Left ventricle myocardium inferior (tissue), 1 donor: ENCODE data around the gene SSH2. TPM values are rescaled to one million over a fixed set of nuclear protein-coding genes. Genes with fewer than 3 reads are reported as not detected.
A peak's percentile ranks its signal among the peaks of the same experiment; 100 is the strongest.

ENCODE experiments used
- DNase-seq: peaks from one replicate; pipeline ENCODE4 v3.0.0-alpha.2; 2020
- H3K27ac ChIP-seq: fragments of 200-600 bp; replicated peaks from 2 replicates; pipeline ENCODE4 v1.8.0; 2021
- H3K27me3 ChIP-seq: fragments of 200-600 bp; 2 replicates; pipeline ENCODE4 v1.8.0; 2021; ENCODE audit warnings: low read depth
- H3K36me3 ChIP-seq: fragments of 200-600 bp; 2 replicates; pipeline ENCODE4 v1.8.0; 2021
- H3K4me1 ChIP-seq: fragments of 200-600 bp; 2 replicates; pipeline ENCODE4 v1.8.0; 2021
- H3K4me3 ChIP-seq: fragments of 200-600 bp; 2 replicates; pipeline ENCODE4 v1.8.0; 2021; ENCODE audit warnings: mild to moderate bottlenecking, moderate library complexity
- H3K9me3 ChIP-seq: fragments of 200-600 bp; replicated peaks from 2 replicates; pipeline ENCODE4 v1.8.0; 2021
- CTCF ChIP-seq: fragments of 200-600 bp; IDR thresholded peaks from 2 replicates; pipeline ENCODE4 v1.8.0; 2021; ENCODE audit warnings: antibody characterized with exemption, mild to moderate bottlenecking, borderline replicate concordance
- intact Hi-C: fragments of 100-400 bp; cut with micrococcal nuclease; formaldehyde crosslinking; loops from one replicate; pipeline ENCODE4 v1.11.0; 2022
- total RNA-seq: library from RNA; stranded (reverse); fragmentation: NEBNext Ultra II Directional; extraction: Animal tissue kit (Norgen Biotek cat#: 25700); gene quantifications from one replicate; pipeline ENCODE4 v1.2.1, GENCODE V29; 2021
- donor health status: DM: no; HTN: yes; CAD: no; lungs with severe emphysema.

Gene SSH2
- total RNA-seq, 1 donor from 2014 or later, result 28.6 TPM

DNA sequence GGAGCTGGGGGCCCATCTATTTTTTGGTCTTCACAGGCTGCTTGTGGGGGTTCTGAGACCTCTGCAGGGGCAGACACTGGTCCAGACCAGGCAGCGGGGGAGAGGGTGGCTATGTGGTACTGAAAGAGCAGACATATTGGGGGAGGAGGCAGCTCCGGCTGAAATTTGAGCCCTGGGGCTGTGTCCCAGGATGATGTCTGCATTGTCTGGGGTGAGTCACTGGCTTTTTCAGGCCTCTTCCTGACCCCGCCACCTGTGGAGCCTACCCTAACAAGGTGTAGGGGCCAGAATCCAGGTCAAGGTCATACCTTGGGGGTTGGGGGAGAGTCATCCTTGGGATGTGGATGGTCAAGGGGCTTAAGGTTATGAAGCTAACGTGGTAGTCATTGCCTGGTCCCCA lies 309.8 kb downstream of the SSH2 start:
- Histone ChIP-seq H3K4me3 (no peak overlapping the region), H3K27me3 (no peaks in the 10 kb centered on the region), H3K36me3 (no peaks in the 10 kb centered on the region), H3K4me1 (peaks cover 87% of the 10 kb centered on the region), H3K27ac (peak overlapping the region; percentile 87), H3K9me3 (no peaks in the 10 kb centered on the region)
- TF ChIP-seq CTCF, result no peak
- no peak for DNase-seq
- intact Hi-C loops, result no loop called here

- Histone ChIP-seq H3K27ac (peak overlapping the region; percentile 87), H3K4me1 (peaks cover 89% of the 10 kb centered on the region), H3K9me3 (no peaks in the 10 kb centered on the region), H3K36me3 (no peaks in the 10 kb centered on the region), H3K4me3 (peak overlapping the region; percentile 19), H3K27me3 (no peaks in the 10 kb centered on the region)
- intact Hi-C loops, result no loop called here
- no peak for DNase-seq
- peak; percentile 58 for TF ChIP-seq CTCF
Measured at GRCh38 chr17:29619251-29619650, 310.8 kb downstream of the SSH2 start.

- H3K4me3 ChIP-seq, result peak overlapping the region; percentile 63
- H3K4me1 ChIP-seq, result peaks cover 96% of the 10 kb centered on the region
- TF ChIP-seq CTCF, result no peak
- intact Hi-C loops, result no loop called here
- no peaks in the 10 kb centered on the region for H3K9me3 ChIP-seq
- no peaks in the 10 kb centered on the region for H3K27me3 ChIP-seq
- H3K27ac ChIP-seq, result peak overlapping the region; percentile 87
- DNase-seq, result no peak
- H3K36me3 ChIP-seq, result no peaks in the 10 kb centered on the region
Measured at GRCh38 chr17:29618272-29619065, 311.6 kb downstream of the SSH2 start.

- Histone ChIP-seq H3K4me1 (peaks cover 99% of the 10 kb centered on the region), H3K9me3 (no peaks in the 10 kb centered on the region), H3K4me3 (peak overlapping the region; percentile 63), H3K27ac (peak overlapping the region; percentile 87), H3K27me3 (no peaks in the 10 kb centered on the region), H3K36me3 (no peaks in the 10 kb centered on the region)
- intact Hi-C loops, result no loop called here
- peak; percentile 75 for TF ChIP-seq CTCF
- DNase-seq, result peak; percentile 81
Measured at GRCh38 chr17:29617481-29618271, 312.4 kb downstream of the SSH2 start.

GRCh38 chr17:29617125-29617480 lies 312.9 kb downstream of the SSH2 start:
- no peaks in the 10 kb centered on the region for H3K9me3 ChIP-seq
- peaks cover 94% of the 10 kb centered on the region for H3K4me1 ChIP-seq
- no peak overlapping the region for H3K27ac ChIP-seq
- DNase-seq, result peak; percentile 72
- H3K4me3 ChIP-seq, result peak overlapping the region; percentile 63
- no peaks in the 10 kb centered on the region for H3K36me3 ChIP-seq
- TF ChIP-seq CTCF, result peak; percentile 55
- intact Hi-C loops, result no loop called here
- no peaks in the 10 kb centered on the region for H3K27me3 ChIP-seq
